Upper lobe of left lung (tissue), 4 donors: ENCODE measurements around the gene CUBN.

Experiments
- CTCF ChIP-seq, 6 experiments: fragments of 450-650 bp in 4 of 6; fragments of 200-600 bp in 2 of 6; sonication (generic) in 2 of 6; IDR thresholded peaks; one replicate each; pipeline ENCODE4 v1.5.1; 2016 to 2019; ENCODE audit warnings: antibody characterized with exemption in 6 of 6
- EP300 ChIP-seq, 4 donors: sonication (generic); formaldehyde crosslinking; IDR thresholded peaks; one replicate each; pipeline ENCODE4 v1.5.1; 2017; ENCODE audit warnings: antibody characterized with exemption in 4 of 4, control low read depth in 2 of 4
- POLR2A ChIP-seq, 4 donors: fragments of 450-650 bp; IDR thresholded peaks; one replicate each; pipeline ENCODE4 v1.5.1; 2016 to 2017; ENCODE audit warnings: antibody characterized with exemption in 4 of 4, mild to moderate bottlenecking in 2 of 4
- POLR2AphosphoS5 ChIP-seq, 2 donors: sonication (generic); formaldehyde crosslinking; IDR thresholded peaks; one replicate each; pipeline ENCODE4 v1.5.1; 2017; ENCODE audit warnings: antibody characterized with exemption in 2 of 2

DNA sequence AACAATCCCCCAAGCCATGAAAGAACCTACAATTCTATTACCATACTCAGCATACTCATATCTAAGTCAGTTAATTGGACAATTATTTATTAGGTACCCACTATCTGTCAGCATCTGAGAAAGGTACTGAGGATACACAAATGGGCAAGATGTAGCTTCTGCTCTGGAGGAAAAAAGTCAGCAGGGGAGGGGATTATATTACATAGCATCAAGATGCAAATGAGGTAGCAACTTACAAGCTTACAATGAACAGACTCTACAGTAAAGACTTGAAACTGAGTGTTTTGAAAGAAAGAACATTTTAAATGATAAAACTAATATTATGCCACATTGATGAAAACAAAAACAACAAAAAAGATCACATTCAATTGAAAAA, 10.8 kb upstream of the CUBN start:
- TF ChIP-seq CTCF (IDR thresholded peaks at IDR 0.05) (no peak), EP300 (IDR thresholded peaks at IDR 0.05) (no peak), POLR2AphosphoS5 (IDR thresholded peaks at IDR 0.05) (no peak), POLR2A (IDR thresholded peaks at IDR 0.05) (no peak)
